ENCODE measurements around the gene SLC12A2.

Gene SLC12A2

GRCh38 chr5:128109766-128110165, 26.2 kb downstream of the SLC12A2 start:
- no peak for TF ChIP-seq POLR2AphosphoS5 (IDR thresholded peaks at IDR 0.05; ENCODE audit: low read depth, low read length)
- TF ChIP-seq POU2F2 (IDR thresholded peaks at IDR 0.05; ENCODE audit: low read depth, low read length), result no peak
- TF ChIP-seq POLR2A (IDR thresholded peaks at IDR 0.05; ENCODE audit: low read depth, low read length), result no peak
- TF ChIP-seq TAF1 (IDR thresholded peaks at IDR 0.05; ENCODE audit: low read depth, low read length), result no peak
- no peak for TF ChIP-seq PAX5 (IDR thresholded peaks at IDR 0.05; ENCODE audit: insufficient read depth, low read length, severe bottlenecking)
- no peak for TF ChIP-seq SPI1 (IDR thresholded peaks at IDR 0.05; ENCODE audit: low read depth, low read length)
- FAIRE-seq (no peak), DNase-seq (ENCODE audit: insufficient read length, low spot score) (no peak)

DNA sequence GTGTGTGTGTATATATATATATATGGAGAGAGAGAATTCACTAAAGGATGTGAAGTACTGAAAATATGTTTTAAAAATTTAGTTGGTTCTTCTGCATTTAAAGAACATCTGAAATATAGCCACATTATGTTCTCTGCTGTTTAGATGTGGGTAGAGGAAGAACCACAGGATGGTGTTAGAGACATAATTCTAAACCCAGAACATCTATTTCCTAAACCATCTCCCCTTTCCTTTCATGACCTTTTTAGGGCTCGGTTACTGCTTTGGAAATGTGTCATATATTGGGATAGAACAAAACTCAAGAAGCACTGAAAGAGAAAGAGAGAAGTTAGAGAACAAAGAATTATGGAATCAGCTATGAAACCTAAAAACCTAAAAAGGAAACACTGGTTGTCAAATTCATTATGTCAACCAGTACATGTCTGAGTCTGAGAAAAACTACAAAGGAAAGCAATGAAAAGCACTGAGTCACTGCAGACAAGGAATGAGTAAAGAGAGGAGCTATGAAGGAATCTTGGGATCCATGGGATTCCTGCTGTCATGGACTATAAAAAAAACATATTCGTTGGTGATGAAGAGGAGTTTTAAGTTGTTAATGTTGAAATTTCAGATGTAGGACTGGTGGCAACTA, 28.4 kb downstream of the SLC12A2 start:
- FAIRE-seq, result no peak
- no peak for DNase-seq (ENCODE audit: insufficient read length, low spot score)
- no peak for TF ChIP-seq POU2F2 (IDR thresholded peaks at IDR 0.05; ENCODE audit: low read depth, low read length)
- TF ChIP-seq POLR2AphosphoS5 (IDR thresholded peaks at IDR 0.05; ENCODE audit: low read depth, low read length), result no peak
- no peak for TF ChIP-seq SPI1 (IDR thresholded peaks at IDR 0.05; ENCODE audit: low read depth, low read length)
- no peak for TF ChIP-seq TAF1 (IDR thresholded peaks at IDR 0.05; ENCODE audit: low read depth, low read length)
- no peak for TF ChIP-seq POLR2A (IDR thresholded peaks at IDR 0.05; ENCODE audit: low read depth, low read length)
- TF ChIP-seq PAX5 (IDR thresholded peaks at IDR 0.05; ENCODE audit: insufficient read depth, low read length, severe bottlenecking), result no peak

DNA sequence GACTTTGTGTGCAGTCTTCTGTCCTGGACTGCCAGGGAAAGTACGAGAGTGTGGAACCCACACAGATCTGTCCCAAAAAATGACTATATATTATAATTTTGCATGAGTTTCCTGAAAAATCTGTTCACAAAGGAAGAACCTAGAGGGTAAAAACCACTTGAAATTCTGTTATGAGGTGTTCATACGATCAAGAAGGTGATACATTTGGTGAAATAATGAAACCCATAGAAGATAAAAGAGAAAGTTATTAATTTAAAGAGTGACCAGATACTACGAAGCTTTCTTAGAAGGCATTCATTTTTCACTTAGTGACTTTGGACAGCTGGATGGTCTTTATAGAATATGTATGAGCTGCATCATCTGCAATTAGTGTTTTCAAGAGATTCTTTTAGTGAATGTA, 32.9 kb downstream of the SLC12A2 start:
- no peak for TF ChIP-seq POU2F2 (IDR thresholded peaks at IDR 0.05; ENCODE audit: low read depth, low read length)
- no peak for TF ChIP-seq SPI1 (IDR thresholded peaks at IDR 0.05; ENCODE audit: low read depth, low read length)
- TF ChIP-seq TAF1 (IDR thresholded peaks at IDR 0.05; ENCODE audit: low read depth, low read length), result no peak
- TF ChIP-seq PAX5 (IDR thresholded peaks at IDR 0.05; ENCODE audit: insufficient read depth, low read length, severe bottlenecking), result no peak
- no peak for TF ChIP-seq POLR2AphosphoS5 (IDR thresholded peaks at IDR 0.05; ENCODE audit: low read depth, low read length)
- TF ChIP-seq POLR2A (IDR thresholded peaks at IDR 0.05; ENCODE audit: low read depth, low read length), result no peak
- DNase-seq (ENCODE audit: insufficient read length, low spot score) (no peak), FAIRE-seq (no peak)

GRCh38 chr5:128118214-128118613, 34.6 kb downstream of the SLC12A2 start:
- TF ChIP-seq POU2F2 (IDR thresholded peaks at IDR 0.05; ENCODE audit: low read depth, low read length), result no peak
- TF ChIP-seq SPI1 (IDR thresholded peaks at IDR 0.05; ENCODE audit: low read depth, low read length), result no peak
- TF ChIP-seq PAX5 (IDR thresholded peaks at IDR 0.05; ENCODE audit: insufficient read depth, low read length, severe bottlenecking), result no peak
- TF ChIP-seq POLR2AphosphoS5 (IDR thresholded peaks at IDR 0.05; ENCODE audit: low read depth, low read length), result no peak
- TF ChIP-seq TAF1 (IDR thresholded peaks at IDR 0.05; ENCODE audit: low read depth, low read length), result no peak
- TF ChIP-seq POLR2A (IDR thresholded peaks at IDR 0.05; ENCODE audit: low read depth, low read length), result no peak
- FAIRE-seq (no peak), DNase-seq (ENCODE audit: insufficient read length, low spot score) (no peak)

GRCh38 chr5:128121651-128122050, 38.1 kb downstream of the SLC12A2 start:
- FAIRE-seq, result no peak
- DNase-seq (ENCODE audit: insufficient read length, low spot score), result no peak
- TF ChIP-seq TAF1 (IDR thresholded peaks at IDR 0.05; ENCODE audit: low read depth, low read length) (no peak), POLR2A (IDR thresholded peaks at IDR 0.05; ENCODE audit: low read depth, low read length) (no peak), POU2F2 (IDR thresholded peaks at IDR 0.05; ENCODE audit: low read depth, low read length) (no peak)

- TF ChIP-seq PAX5 (IDR thresholded peaks at IDR 0.05; ENCODE audit: insufficient read depth, low read length, severe bottlenecking) (no peak), POU2F2 (IDR thresholded peaks at IDR 0.05; ENCODE audit: low read depth, low read length) (no peak), TAF1 (IDR thresholded peaks at IDR 0.05; ENCODE audit: low read depth, low read length) (no peak), SPI1 (IDR thresholded peaks at IDR 0.05; ENCODE audit: low read depth, low read length) (no peak), POLR2AphosphoS5 (IDR thresholded peaks at IDR 0.05; ENCODE audit: low read depth, low read length) (no peak), POLR2A (IDR thresholded peaks at IDR 0.05; ENCODE audit: low read depth, low read length) (no peak)
- FAIRE-seq (no peak), DNase-seq (ENCODE audit: insufficient read length, low spot score) (no peak)
These were observed 40.4 kb downstream of the SLC12A2 start for GRCh38 chr5:128123936-128124335.

DNA sequence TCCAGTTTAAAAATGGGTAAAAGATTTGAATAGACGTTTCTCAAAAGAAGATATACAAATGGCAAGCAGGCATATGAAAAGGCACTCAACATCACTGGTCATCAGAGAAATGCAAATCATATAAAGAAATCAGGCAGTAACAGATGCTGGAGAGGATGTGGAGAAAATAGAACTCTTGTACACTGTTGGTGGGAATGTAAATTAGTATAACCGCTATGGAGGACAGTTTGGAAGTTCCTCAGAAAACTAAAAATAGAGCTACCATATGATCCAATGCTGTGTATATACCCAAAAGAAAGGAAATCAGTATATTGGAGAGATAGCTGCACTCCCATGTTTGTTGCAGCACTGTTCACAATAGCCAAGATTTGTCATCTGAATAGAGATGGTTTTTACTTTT, 42.7 kb downstream of the SLC12A2 start:
- no peak for DNase-seq (ENCODE audit: insufficient read length, low spot score)
- TF ChIP-seq POU2F2 (IDR thresholded peaks at IDR 0.05; ENCODE audit: low read depth, low read length) (no peak), POLR2A (IDR thresholded peaks at IDR 0.05; ENCODE audit: low read depth, low read length) (no peak), SPI1 (IDR thresholded peaks at IDR 0.05; ENCODE audit: low read depth, low read length) (no peak), POLR2AphosphoS5 (IDR thresholded peaks at IDR 0.05; ENCODE audit: low read depth, low read length) (no peak)
- FAIRE-seq, result no peak

DNA sequence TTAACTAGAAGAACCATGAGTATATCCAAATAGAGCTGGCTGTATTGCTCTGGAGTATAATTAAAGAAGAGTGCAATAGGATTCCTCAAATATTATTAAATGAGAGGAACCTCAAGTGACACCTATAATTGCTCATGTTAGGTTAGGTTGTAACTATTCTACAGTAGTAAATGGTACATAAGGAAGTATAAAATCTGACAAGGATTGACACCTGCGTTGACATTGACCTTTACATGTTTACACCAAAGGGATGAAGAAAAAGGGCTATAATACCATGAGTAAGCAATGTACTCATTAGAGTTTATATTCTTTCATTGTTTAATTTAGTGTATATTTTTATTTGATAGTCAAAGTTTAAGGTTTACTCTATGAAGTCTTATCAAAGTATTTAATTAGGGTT, 48.9 kb downstream of the SLC12A2 start:
- FAIRE-seq, result no peak
- TF ChIP-seq POLR2AphosphoS5 (IDR thresholded peaks at IDR 0.05; ENCODE audit: low read depth, low read length) (no peak), TAF1 (IDR thresholded peaks at IDR 0.05; ENCODE audit: low read depth, low read length) (no peak), POU2F2 (IDR thresholded peaks at IDR 0.05; ENCODE audit: low read depth, low read length) (no peak), PAX5 (IDR thresholded peaks at IDR 0.05; ENCODE audit: insufficient read depth, low read length, severe bottlenecking) (no peak), POLR2A (IDR thresholded peaks at IDR 0.05; ENCODE audit: low read depth, low read length) (no peak)

DNA sequence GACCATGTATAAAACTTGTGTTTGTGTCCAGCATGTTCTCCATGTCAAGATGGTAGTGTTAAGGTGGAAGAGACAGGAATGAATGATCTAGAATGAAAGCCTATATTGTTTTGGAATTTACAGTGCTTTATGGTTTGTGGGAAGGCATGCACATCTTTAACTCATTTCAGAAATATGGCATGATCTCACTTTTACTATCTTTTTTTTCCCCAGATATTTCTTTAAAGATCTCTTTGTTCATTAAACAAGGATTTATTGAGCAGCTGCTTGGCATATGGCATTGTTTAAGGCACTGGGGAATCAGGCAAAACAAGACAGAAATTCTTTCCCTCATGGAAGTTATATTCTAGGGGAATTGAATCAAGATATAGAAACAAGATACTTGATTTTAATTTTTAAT, 51.7 kb downstream of the SLC12A2 start:
- TF ChIP-seq SPI1 (IDR thresholded peaks at IDR 0.05; ENCODE audit: low read depth, low read length), result no peak
- TF ChIP-seq POLR2A (IDR thresholded peaks at IDR 0.05; ENCODE audit: low read depth, low read length), result no peak
- no peak for TF ChIP-seq PAX5 (IDR thresholded peaks at IDR 0.05; ENCODE audit: insufficient read depth, low read length, severe bottlenecking)
- TF ChIP-seq POLR2AphosphoS5 (IDR thresholded peaks at IDR 0.05; ENCODE audit: low read depth, low read length), result no peak
- no peak for TF ChIP-seq TAF1 (IDR thresholded peaks at IDR 0.05; ENCODE audit: low read depth, low read length)
- TF ChIP-seq POU2F2 (IDR thresholded peaks at IDR 0.05; ENCODE audit: low read depth, low read length), result no peak
- DNase-seq (ENCODE audit: insufficient read length, low spot score) (no peak), FAIRE-seq (no peak)

More for the DNA sequence above, 48.9 kb downstream of the SLC12A2 start:
- no peak for DNase-seq (ENCODE audit: insufficient read length, low spot score)

GRCh38 chr5:128143911-128144310, 60.3 kb downstream of the SLC12A2 start:
- DNase-seq (ENCODE audit: insufficient read length, low spot score) (no peak), FAIRE-seq (no peak)
- TF ChIP-seq POU2F2 (IDR thresholded peaks at IDR 0.05; ENCODE audit: low read depth, low read length) (no peak), POLR2A (IDR thresholded peaks at IDR 0.05; ENCODE audit: low read depth, low read length) (no peak), POLR2AphosphoS5 (IDR thresholded peaks at IDR 0.05; ENCODE audit: low read depth, low read length) (no peak), PAX5 (IDR thresholded peaks at IDR 0.05; ENCODE audit: insufficient read depth, low read length, severe bottlenecking) (no peak), SPI1 (IDR thresholded peaks at IDR 0.05; ENCODE audit: low read depth, low read length) (no peak), TAF1 (IDR thresholded peaks at IDR 0.05; ENCODE audit: low read depth, low read length) (no peak)

Data from GM12891 (cell line).